HEK293 (cell line): ENCODE data around the gene FKRP.

Experiments
- GFI1B ChIP-seq: fragments of 450-650 bp; formaldehyde crosslinking; IDR thresholded peaks from 2 replicates; pipeline ENCODE4 v1.5.1; 2016; ENCODE audit warnings: missing biosample characterization, missing genetic modification characterization
- GLIS1 ChIP-seq: fragments of 450-650 bp; formaldehyde crosslinking; IDR thresholded peaks from 2 replicates; pipeline ENCODE4 v1.5.1; 2016; ENCODE audit warnings: missing biosample characterization, missing genetic modification characterization
- HOXD13 ChIP-seq: sonication (generic); formaldehyde crosslinking; IDR thresholded peaks from 2 replicates; pipeline ENCODE4 v1.8.0; 2022; ENCODE audit warnings: missing genetic modification reagents, borderline replicate concordance
- INSM2 ChIP-seq: fragments of 450-650 bp; formaldehyde crosslinking; IDR thresholded peaks from 2 replicates; pipeline ENCODE4 v1.5.1; 2016; ENCODE audit warnings: missing biosample characterization, missing genetic modification characterization
- KLF10 ChIP-seq: fragments of 450-650 bp; IDR thresholded peaks from 2 replicates; pipeline ENCODE4 v1.5.1; 2018; ENCODE audit warnings: missing biosample characterization, mild to moderate bottlenecking, missing genetic modification characterization
- MEIS1 ChIP-seq: sonication (generic); formaldehyde crosslinking; IDR thresholded peaks from 2 replicates; pipeline ENCODE4 v1.8.1; 2022; ENCODE audit warnings: missing genetic modification reagents, mild to moderate bottlenecking, borderline replicate concordance
- PATZ1 ChIP-seq: fragments of 450-650 bp; formaldehyde crosslinking; IDR thresholded peaks from 2 replicates; pipeline ENCODE4 v1.5.1; 2016; ENCODE audit warnings: missing biosample characterization, missing genetic modification characterization
- SP2 ChIP-seq: fragments of 450-650 bp; formaldehyde crosslinking; IDR thresholded peaks from 2 replicates; pipeline ENCODE4 v1.5.1; 2016; ENCODE audit warnings: missing biosample characterization, missing genetic modification characterization
- SP7 ChIP-seq: fragments of 450-650 bp; formaldehyde crosslinking; IDR thresholded peaks from 2 replicates; pipeline ENCODE4 v1.5.1; 2016; ENCODE audit warnings: missing biosample characterization, missing genetic modification characterization
- TCF7L2 ChIP-seq: IDR thresholded peaks from 2 replicates; pipeline ENCODE4 v1.6.1; 2011; ENCODE audit warnings: low read depth, mild to moderate bottlenecking, inconsistent platforms, low read length, moderate library complexity, borderline replicate concordance
- ZBTB17 ChIP-seq: fragments of 450-650 bp; formaldehyde crosslinking; IDR thresholded peaks from 2 replicates; pipeline ENCODE4 v1.5.1; 2016; ENCODE audit warnings: missing biosample characterization, missing genetic modification characterization
- ZBTB48 ChIP-seq: fragments of 450-650 bp; formaldehyde crosslinking; IDR thresholded peaks from 2 replicates; pipeline ENCODE4 v1.5.1; 2016; ENCODE audit warnings: missing biosample characterization, missing genetic modification characterization
- ZFHX2 ChIP-seq: fragments of 450-650 bp; formaldehyde crosslinking; conservative IDR thresholded peaks from 2 replicates; pipeline ENCODE4 v1.5.1; 2016; ENCODE audit warnings: missing biosample characterization, missing genetic modification characterization
- ZFP37 ChIP-seq: fragments of 450-650 bp; formaldehyde crosslinking; IDR thresholded peaks from 2 replicates; pipeline ENCODE4 v1.5.1; 2016; ENCODE audit warnings: missing biosample characterization, missing genetic modification characterization
- ZFP69B ChIP-seq: fragments of 450-650 bp; formaldehyde crosslinking; IDR thresholded peaks from 2 replicates; pipeline ENCODE4 v1.5.1; 2016; ENCODE audit warnings: missing biosample characterization, missing genetic modification characterization
- ZNF184 ChIP-seq: fragments of 450-650 bp; IDR thresholded peaks from 2 replicates; pipeline ENCODE4 v1.5.1; 2018; ENCODE audit warnings: missing biosample characterization, mild to moderate bottlenecking, missing genetic modification characterization
- ZNF211 ChIP-seq: fragments of 450-650 bp; formaldehyde crosslinking; IDR thresholded peaks from 2 replicates; pipeline ENCODE4 v1.5.1; 2016; ENCODE audit warnings: low read depth, missing biosample characterization, missing genetic modification characterization
- ZNF37A ChIP-seq: fragments of 450-650 bp; IDR thresholded peaks from 2 replicates; pipeline ENCODE4 v1.5.1; 2018; ENCODE audit warnings: missing biosample characterization, missing genetic modification characterization
- ZNF398 ChIP-seq: fragments of 450-650 bp; formaldehyde crosslinking; IDR thresholded peaks from 2 replicates; pipeline ENCODE4 v1.5.1; 2017; ENCODE audit warnings: missing biosample characterization, missing genetic modification characterization
- ZNF423 ChIP-seq: fragments of 450-650 bp; formaldehyde crosslinking; IDR thresholded peaks from 2 replicates; pipeline ENCODE4 v1.5.1; 2016; ENCODE audit warnings: missing biosample characterization, missing genetic modification characterization
- ZNF473 ChIP-seq: fragments of 450-650 bp; formaldehyde crosslinking; IDR thresholded peaks from 2 replicates; pipeline ENCODE4 v1.5.1; 2017; ENCODE audit warnings: missing biosample characterization, missing genetic modification characterization
- ZNF548 ChIP-seq: fragments of 450-650 bp; formaldehyde crosslinking; IDR thresholded peaks from 2 replicates; pipeline ENCODE4 v1.5.1; 2016; ENCODE audit warnings: missing biosample characterization, missing genetic modification characterization
- ZNF558 ChIP-seq: fragments of 450-650 bp; formaldehyde crosslinking; IDR thresholded peaks from 2 replicates; pipeline ENCODE4 v1.5.1; 2016; ENCODE audit warnings: missing biosample characterization, missing genetic modification characterization
- ZNF560 ChIP-seq: fragments of 450-650 bp; formaldehyde crosslinking; IDR thresholded peaks from 2 replicates; pipeline ENCODE4 v1.5.1; 2017; ENCODE audit warnings: missing biosample characterization, missing genetic modification characterization, borderline replicate concordance
- ZNF561 ChIP-seq: fragments of 450-650 bp; IDR thresholded peaks from 2 replicates; pipeline ENCODE4 v1.5.1; 2018; ENCODE audit warnings: missing biosample characterization, missing genetic modification characterization, borderline replicate concordance
- ZNF626 ChIP-seq: fragments of 450-650 bp; sonication (Bioruptor Pico); formaldehyde crosslinking; IDR thresholded peaks from 2 replicates; pipeline ENCODE4 v1.5.1; 2018; ENCODE audit warnings: missing biosample characterization, missing genetic modification characterization, inconsistent platforms
- ZNF639 ChIP-seq: fragments of 450-650 bp; formaldehyde crosslinking; IDR thresholded peaks from 2 replicates; pipeline ENCODE4 v1.5.1; 2016; ENCODE audit warnings: missing biosample characterization, missing genetic modification characterization
- ZNF645 ChIP-seq: fragments of 450-650 bp; formaldehyde crosslinking; IDR thresholded peaks from 2 replicates; pipeline ENCODE4; 2016; ENCODE audit warnings: missing biosample characterization, missing genetic modification characterization
- ZNF664 ChIP-seq: fragments of 450-650 bp; formaldehyde crosslinking; IDR thresholded peaks from 2 replicates; pipeline ENCODE4 v1.5.1; 2016; ENCODE audit warnings: missing biosample characterization, missing genetic modification characterization
- ZNF692 ChIP-seq: fragments of 450-650 bp; formaldehyde crosslinking; IDR thresholded peaks from 2 replicates; pipeline ENCODE4 v1.5.1; 2016; ENCODE audit warnings: missing biosample characterization, missing genetic modification characterization
- ZNF768 ChIP-seq: fragments of 450-650 bp; formaldehyde crosslinking; IDR thresholded peaks from 2 replicates; pipeline ENCODE4 v1.5.1; 2018; ENCODE audit warnings: missing biosample characterization, mild to moderate bottlenecking, missing genetic modification characterization
- ZNF843 ChIP-seq: fragments of 450-650 bp; formaldehyde crosslinking; IDR thresholded peaks from 2 replicates; pipeline ENCODE4 v1.5.1; 2016; ENCODE audit warnings: missing biosample characterization, missing genetic modification characterization

The FKRP gene

GRCh38 chr19:46717034-46717715 lies 28.7 kb upstream of the FKRP start, which contains the start of gene PRKD2 (continued):
- peak; percentile 96 for TF ChIP-seq ZNF398 (tag by site-specific recombination)
- peak; percentile 90; the same call in 1 of the 2 replicates for TF ChIP-seq ZNF561
- TF ChIP-seq ZNF626 (tag by site-specific recombination) = no peak
- no peak for TF ChIP-seq ZNF473
- no peak for TF ChIP-seq ZNF211 (tag by site-specific recombination)
- TF ChIP-seq ZNF558 = no peak
- TF ChIP-seq ZFP69B (tag by site-specific recombination) = peak; percentile 95
- TF ChIP-seq PATZ1 = peak; percentile 85
- no peak for TF ChIP-seq ZNF560 (tag by site-specific recombination)
- TF ChIP-seq ZBTB17 (tag by site-specific recombination) = 0 out of 2 replicates have a peak, but pooled peaks have one; percentile 14
- peak; percentile 6; the same call in 1 of the 2 replicates for TF ChIP-seq KLF10 (tag by site-specific recombination)
- 0 out of 2 replicates have a peak, but pooled peaks have one; percentile 15 for TF ChIP-seq GLIS1
- TF ChIP-seq MEIS1 (CRISPR knock-in tag) = no peak
- TF ChIP-seq SP7 (tag by site-specific recombination) = no peak
- no peak for TF ChIP-seq ZNF184 (tag by site-specific recombination)
- no peak for TF ChIP-seq ZNF664
- TF ChIP-seq ZNF843 (tag by site-specific recombination) = 0 out of 2 replicates have a peak, but pooled peaks have one; percentile 12
- TF ChIP-seq ZNF423 (tag by site-specific recombination) = no peak
- TF ChIP-seq ZBTB48 (tag by site-specific recombination) = peak; percentile 84
- TF ChIP-seq ZNF548 (tag by site-specific recombination) = no peak
- TF ChIP-seq ZNF37A (tag by site-specific recombination) = no peak
- TF ChIP-seq ZNF692 = peak; percentile 97
- TF ChIP-seq ZFP37 = 0 out of 2 replicates have a peak, but pooled peaks have one; percentile 17
- TF ChIP-seq ZFHX2 (tag by site-specific recombination) = peak; percentile 70
- TF ChIP-seq HOXD13 (CRISPR knock-in tag) = no peak
- no peak for TF ChIP-seq ZNF768 (tag by site-specific recombination)
- no peak for TF ChIP-seq TCF7L2
- TF ChIP-seq GFI1B = no peak
- TF ChIP-seq INSM2 (tag by site-specific recombination) = no peak
- TF ChIP-seq SP2 (tag by site-specific recombination) = peak; percentile 81
- no peak for TF ChIP-seq ZNF639 (tag by site-specific recombination)
- no peak for TF ChIP-seq ZNF645 (tag by site-specific recombination)
